K562 (cell line): ENCODE measurements around the gene LRRC8E. TPM values are rescaled to one million over a fixed set of nuclear protein-coding genes. Genes with fewer than 3 reads are reported as not detected.

Experiments
- ATAC-seq: fragments of 200-7000 bp; cut with Tn5 transposase; 3 replicates; pipeline ENCODE4 v1.9.1; 2020; ENCODE audit warnings: moderate library complexity
- BruUV-seq: library from RNA; stranded (reverse); fragments of 400-500 nt; replicated peaks from 2 replicates; lab custom pipeline; 2021; lab: Mats Ljungman, UMichigan
- CTCF ChIA-PET: fragments of 300-600 bp; formaldehyde crosslinking; extraction: SDS; loops from one replicate; lab custom pipeline; 2021; ENCODE audit warnings: low intra/inter-chr PET ratio; lab: Yijun Ruan, JAX
- POLR2A ChIA-PET: fragments of 300-600, 350-650 bp; sonication (Branson Sonifier 250); formaldehyde crosslinking; extraction: SDS; loops from one replicate; lab custom pipeline; 2021; ENCODE audit warnings: antibody characterized with exemption, inconsistent platforms; lab: Yijun Ruan, JAX
- DNase-seq, 4 experiments: peaks; one replicate each; pipeline versions ENCODE4 v3.0.0 to v3.0.0-alpha.2; 2011 to 2018; ENCODE audit warnings: low spot score in 3 of 4, mixed read lengths in 3 of 4; ENCODE audit errors: extremely low read depth in 1 of 4
- FAIRE-seq: peaks from 2 replicates; lab custom pipeline; 2011; peaks lifted over from hg19 to GRCh38; lab: Jason Lieb, UNC
- H2AFZ ChIP-seq: 2 replicates; pipeline ENCODE4 v1.6.0; 2011; ENCODE audit warnings: low read depth, low read length, control low read depth, inconsistent platforms
- H3K27ac ChIP-seq: fragments of 200-600 bp; 3 replicates; pipeline ENCODE4 v1.8.0; 2011; ENCODE audit warnings: low read depth, mild to moderate bottlenecking, control low read depth, inconsistent platforms, low read length, moderate library complexity, mixed read lengths; ENCODE audit errors: extremely low read depth
- H3K27me3 ChIP-seq, 2 experiments: fragments of 300-600 bp in 1 of 2; 2 replicates in 1 of 2; 3 replicates in 1 of 2; pipeline versions ENCODE4 v1.6.0 to v1.8.0; 2011; ENCODE audit warnings: inconsistent platforms in 2 of 2, low read length in 2 of 2, mild to moderate bottlenecking in 1 of 2, mixed read lengths in 1 of 2, moderate library complexity in 1 of 2; ENCODE audit not compliant: control insufficient read depth in 2 of 2, insufficient read depth in 2 of 2
- H3K36me3 ChIP-seq: fragments of 300-600 bp; 3 replicates; pipeline ENCODE4 v1.8.0; 2011; ENCODE audit warnings: mild to moderate bottlenecking, low read length, inconsistent platforms; ENCODE audit not compliant: control insufficient read depth, insufficient read depth
- H3K4me1 ChIP-seq, 2 experiments: fragments of 200-600 bp in 1 of 2; replicated peaks in 1 of 2; 2 replicates in 1 of 2; 3 replicates in 1 of 2; pipeline versions ENCODE4 v1.5.1 to v1.8.0; 2011; ENCODE audit warnings: inconsistent platforms in 2 of 2, low read length in 2 of 2, mild to moderate bottlenecking in 1 of 2, mixed read lengths in 1 of 2, moderate library complexity in 1 of 2; ENCODE audit not compliant: control insufficient read depth in 2 of 2, insufficient read depth in 2 of 2
- H3K4me2 ChIP-seq: 2 replicates; pipeline ENCODE4 v1.6.1; 2011; ENCODE audit warnings: low read length, control low read depth, inconsistent platforms, mixed read lengths; ENCODE audit not compliant: insufficient read depth
- H3K4me3 ChIP-seq: fragments of 200-600 bp; sonication (generic), shearing (Covaris generic); 2 replicates; pipeline ENCODE4 v1.5.1; 2016; ENCODE audit warnings: control low read depth, inconsistent platforms
- H3K79me2 ChIP-seq: fragments of 200-600 bp; 3 replicates; pipeline ENCODE4 v1.8.0; 2011; ENCODE audit warnings: low read length, inconsistent platforms; ENCODE audit not compliant: control insufficient read depth, insufficient read depth
- H3K9ac ChIP-seq, 2 experiments: 2 replicates each; pipeline versions ENCODE4 v1.6.0 to v1.6.1; 2011; ENCODE audit warnings: low read depth in 2 of 2, low read length in 2 of 2, control low read depth in 1 of 2, inconsistent platforms in 1 of 2, mild to moderate bottlenecking in 1 of 2, mixed read lengths in 1 of 2; ENCODE audit not compliant: insufficient read depth in 1 of 2
- H3K9me1 ChIP-seq: one replicate; pipeline ENCODE4 v1.6.0; 2011; ENCODE audit warnings: inconsistent platforms, mild to moderate bottlenecking, low read length, moderate library complexity; ENCODE audit not compliant: control insufficient read depth, insufficient read depth
- H3K9me3 ChIP-seq: replicated peaks from 2 replicates; pipeline ENCODE4 v1.5.1; 2011; ENCODE audit warnings: low read depth, low read length, inconsistent platforms; ENCODE audit not compliant: control insufficient read depth, insufficient read depth
- H4K20me1 ChIP-seq: replicated peaks from 2 replicates; pipeline ENCODE4 v1.6.1; 2011; ENCODE audit warnings: low read length, inconsistent platforms, mixed read lengths; ENCODE audit not compliant: control insufficient read depth, insufficient read depth
- ARID1B ChIP-seq: fragments of 450-650 bp; IDR thresholded peaks from 2 replicates; pipeline ENCODE4 v1.6.1; 2016; ENCODE audit warnings: antibody characterized with exemption, mild to moderate bottlenecking, inconsistent platforms
- CREM ChIP-seq: IDR thresholded peaks from 2 replicates; pipeline ENCODE4 v1.6.1; 2014; ENCODE audit warnings: antibody characterized with exemption, low read depth
- KLF6 ChIP-seq: fragments of 250-450 bp; sonication (Bioruptor Pico); IDR thresholded peaks from 2 replicates; pipeline ENCODE4 v1.4.0; 2020; ENCODE audit warnings: mild to moderate bottlenecking, moderate library complexity, borderline replicate concordance
- RBFOX2 ChIP-seq: fragments of 200-400 bp; formaldehyde crosslinking; IDR thresholded peaks from 2 replicates; pipeline ENCODE4 v1.6.1; 2017; ENCODE audit warnings: low read depth, mild to moderate bottlenecking, low read length, moderate library complexity
- SMAD4 ChIP-seq: fragments of 250-450 bp; sonication (Bioruptor Pico); conservative IDR thresholded peaks from 2 replicates; pipeline ENCODE4 v1.8.0; 2021; ENCODE audit warnings: inconsistent platforms, mild to moderate bottlenecking, moderate library complexity
- WGBS: fragments of 100-300 bp; shearing (Covaris generic); methylation state at CpG from one replicate; pipeline ENCODE4 v1.1.6; 2016; ENCODE audit warnings: low coverage, mixed read lengths; ENCODE audit not compliant: insufficient coverage; ENCODE audit errors: missing lambda C conversion rate; 5-methylcytosine and 5-hydroxymethylcytosine counted together
- in situ Hi-C: fragments of 300-500 bp; cut with MboI; formaldehyde crosslinking; loops from 4 replicates; pipeline ENCODE4 v1.15.0; 2018; ENCODE audit warnings: inconsistent platforms, mixed read lengths
- intact Hi-C: fragments of 100-400 bp; cut with micrococcal nuclease; formaldehyde crosslinking; loops from 2 replicates; pipeline ENCODE4 v1.14.2; 2022
- polyA plus RNA-seq, 8 experiments: library from polyadenylated mRNA; depleted of rRNA in 4 of 8; stranded (reverse) in 5 of 8; unstranded in 3 of 8; fragments of >200 nt; fragmentation: Nextera tagmentation in 2 of 8; fragmentation: Illumina TruSeq in 1 of 8; extraction: Ambion mirVana in 2 of 8; extraction: Trizol in 1 of 8; gene quantifications; 2 replicates each; pipeline versions ENCODE4 v1.2.1 to v1.2.3, GENCODE V29; 2011 to 2014; ENCODE audit warnings: inconsistent platforms in 1 of 8, missing spikeins in 1 of 8
- total RNA-seq, 7 experiments: library from RNA; depleted of rRNA in 6 of 7; stranded (reverse); fragments of >200 nt in 6 of 7; fragmentation: Illumina TruSeq in 2 of 7; extraction: Trizol in 2 of 7; gene quantifications; 2 replicates each; pipeline versions ENCODE4 v1.2.1 to v1.2.3, GENCODE V29; 2011 to 2021; ENCODE audit warnings: low replicate concordance in 1 of 7
- TF ChIP-seq, protein P1 (sequence below): sonication (generic); formaldehyde crosslinking; IDR thresholded peaks from 2 replicates; pipeline ENCODE4 v1.8.0; 2022; ENCODE audit warnings: missing genetic modification reagents, mild to moderate bottlenecking, moderate library complexity, borderline replicate concordance

LRRC8E gene
- total and polyA plus RNA-seq, 9 of the 15 experiments (the other 6 are each of a cell fraction or from before 2014, with no cell fraction given): 0.08 to 5.7 (median 3.5) TPM; not detected in 1

DNA sequence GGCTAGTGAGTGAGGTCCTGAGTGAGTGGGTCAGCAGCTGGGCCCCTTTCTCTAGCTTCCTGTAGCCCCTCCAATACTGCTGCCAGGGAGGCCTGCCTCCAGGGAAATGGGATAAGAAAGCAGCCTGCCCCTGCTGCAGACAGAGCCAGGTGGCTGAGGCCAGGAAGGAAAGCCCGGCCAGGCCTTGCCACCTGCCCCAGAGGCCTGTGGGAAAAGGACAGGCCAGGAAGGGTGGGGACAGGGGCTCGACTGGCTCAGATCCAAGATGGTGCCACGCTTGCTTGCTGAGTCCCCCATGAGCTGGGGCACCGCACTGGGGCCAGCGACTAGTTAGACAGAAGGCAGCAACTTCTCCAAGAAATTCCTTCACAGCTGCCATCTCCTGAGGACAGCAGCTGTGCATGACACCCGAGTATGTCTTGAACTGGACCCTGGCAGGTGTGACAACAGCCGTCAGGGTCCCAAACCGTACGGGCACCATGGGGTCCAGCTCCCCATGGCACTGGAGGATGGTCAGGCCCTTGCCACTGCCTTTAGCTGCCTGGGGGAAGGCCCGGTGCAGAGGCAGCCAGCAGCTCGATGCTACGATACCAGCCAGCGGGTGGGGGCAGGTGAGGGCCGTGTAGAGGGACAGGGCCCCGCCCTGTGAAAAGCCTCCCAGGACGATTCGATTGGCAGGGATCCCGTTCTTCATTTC is 9.1 kb upstream of the LRRC8E start:
- TF ChIP-seq ARID1B (no peak), SMAD4 (0 out of 2 replicates have a peak, but pooled peaks have one; percentile 21), RBFOX2 (0 out of 2 replicates have a peak, but pooled peaks have one; percentile 31), CREM (no peak), KLF6 (no peak)
- TF ChIP-seq, protein P1, sequence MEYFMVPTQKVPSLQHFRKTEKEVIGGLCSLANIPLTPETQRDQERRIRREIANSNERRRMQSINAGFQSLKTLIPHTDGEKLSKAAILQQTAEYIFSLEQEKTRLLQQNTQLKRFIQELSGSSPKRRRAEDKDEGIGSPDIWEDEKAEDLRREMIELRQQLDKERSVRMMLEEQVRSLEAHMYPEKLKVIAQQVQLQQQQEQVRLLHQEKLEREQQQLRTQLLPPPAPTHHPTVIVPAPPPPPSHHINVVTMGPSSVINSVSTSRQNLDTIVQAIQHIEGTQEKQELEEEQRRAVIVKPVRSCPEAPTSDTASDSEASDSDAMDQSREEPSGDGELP (CRISPR knock-in tag): peak; percentile 29; the same call in 1 of the 2 replicates
- Histone ChIP-seq H3K9me1 (no peaks in the 10 kb centered on the region), H3K79me2 (no peaks in the 10 kb centered on the region), H3K4me3 (no peak overlapping the region), H3K27me3 (no peaks in the 10 kb centered on the region), H4K20me1 (no peaks in the 10 kb centered on the region), H3K4me1 (peaks cover 7 to 23% of the 10 kb centered on the region in 2 experiments; a peak in 4 of 5 replicates), H3K9ac (peak overlapping the region; percentile 38 to 89; a peak in 3 of 4 replicates), H3K9me3 (no peaks in the 10 kb centered on the region), H3K27ac (peak overlapping the region; percentile 52; the same call in 1 of the 3 replicates), H2AFZ (peak overlapping the region; percentile 79), H3K36me3 (no peaks in the 10 kb centered on the region), H3K4me2 (no peak overlapping the region)
- WGBS: 73% methylated on average over 16 of the region's 18 CpGs
- no peak for DNase-seq
- intact Hi-C loops (no loop called here), in situ Hi-C loops (no loop called here)
- POLR2A ChIA-PET: interaction anchor here (0.6 to 1.2 kb wide), 3 partner anchors 9 to 477 kb away, joined by 3 to 5 read pairs (median 4); partner anchors contain the start of gene LRRC8E
- CTCF ChIA-PET: no interaction called here
- peak; percentile 63 for FAIRE-seq
- no TSS peak for BruUV-seq
- peak; percentile 64 for ATAC-seq
